HL-60 (cell line): ENCODE results near the gene NOXO1.

Experiments used
- DNase-seq, 2 experiments: peaks; one replicate each; pipeline ENCODE4 v3.0.0-alpha.2; 2010 to 2020; ENCODE audit warnings: low read depth in 1 of 2, low spot score in 1 of 2
- H3K27ac ChIP-seq: fragments of 250-450 bp; sonication (Bioruptor Pico); replicated peaks from 2 replicates; pipeline ENCODE4 v1.5.1; 2020; ENCODE audit warnings: mild to moderate bottlenecking, moderate library complexity
- H3K27me3 ChIP-seq: fragments of 250-450 bp; sonication (Bioruptor Pico); 2 replicates; pipeline ENCODE4 v1.5.1; 2021; ENCODE audit warnings: mild to moderate bottlenecking, moderate library complexity; ENCODE audit not compliant: insufficient read depth, poor library complexity, severe bottlenecking
- H3K4me3 ChIP-seq: replicated peaks from 2 replicates; pipeline ENCODE4 v1.5.1; 2011; ENCODE audit warnings: mild to moderate bottlenecking, control low read depth, low read length; ENCODE audit not compliant: insufficient read depth
- CTCF ChIP-seq: IDR thresholded peaks from one replicate; pipeline ENCODE4 v1.5.1; 2011; ENCODE audit warnings: low read length, control low read depth, inconsistent platforms; ENCODE audit not compliant: insufficient read depth
- GABPA ChIP-seq: IDR thresholded peaks from 2 replicates; pipeline ENCODE4 v1.6.1; 2012; ENCODE audit warnings: low read depth
- POLR2AphosphoS5 ChIP-seq: IDR thresholded peaks from 2 replicates; pipeline ENCODE4 v1.6.1; 2012; ENCODE audit warnings: low read depth
- REST ChIP-seq: IDR thresholded peaks from 2 replicates; pipeline ENCODE4 v1.6.1; 2012; ENCODE audit warnings: low read depth; ENCODE audit not compliant: insufficient replicate concordance
- SPI1 ChIP-seq: IDR thresholded peaks from 2 replicates; pipeline ENCODE4 v1.6.1; 2012; ENCODE audit warnings: low read depth, mild to moderate bottlenecking, borderline replicate concordance

NOXO1 gene

GRCh38 chr16:1971796-1972489, 9.3 kb downstream of the NOXO1 start, which contains the start of gene TBL3:
TBL3 (plus strand) TSS chr16:1972053; CDS start chr16:1972165, 112 bp downstream.
- TF ChIP-seq POLR2AphosphoS5: peak; percentile 95
- no peak for TF ChIP-seq CTCF
- peak; percentile 15 for TF ChIP-seq REST
- peak; percentile 94 for TF ChIP-seq GABPA
- peak; percentile 59; the same call in 1 of the 2 replicates for TF ChIP-seq SPI1
- no peaks in the 10 kb centered on the region for H3K27me3 ChIP-seq
- peak within 1 kb of the TSS; percentile 100 for H3K4me3 ChIP-seq
- DNase-seq: peak; percentile 93 to 94
- H3K27ac ChIP-seq: peak within 1 kb of the TSS; percentile 82

GRCh38 chr16:1968146-1968953, 12.9 kb downstream of the NOXO1 start:
- Histone ChIP-seq H3K27me3 (no peaks in the 10 kb centered on the region), H3K27ac (no peak overlapping the region), H3K4me3 (no peak overlapping the region)
- no peak for DNase-seq
- TF ChIP-seq REST (no peak), POLR2AphosphoS5 (no peak), SPI1 (no peak), GABPA (no peak), CTCF (no peak)

GRCh38 chr16:1966460-1966859, 14.8 kb downstream of the NOXO1 start, which contains the start of gene RNF151:
RNF151 (plus strand) TSS chr16:1966856; CDS start chr16:1966882, 26 bp downstream.
- TF ChIP-seq CTCF (no peak), GABPA (no peak), SPI1 (no peak), POLR2AphosphoS5 (no peak), REST (no peak)
- DNase-seq: no peak
- peak within 1 kb of the TSS; percentile 94 for H3K27ac ChIP-seq
- no peaks in the 10 kb centered on the region for H3K27me3 ChIP-seq
- H3K4me3 ChIP-seq: peak within 1 kb of the TSS; percentile 91
